GM12878 (cell line): Measurements from ENCODE around the gene SCN10A. TPM values are rescaled to one million over a fixed set of nuclear protein-coding genes. Genes with fewer than 3 reads are reported as not detected.

Source experiments
- ATAC-seq: fragments of 200-7000 bp; cut with Tn5 transposase; 3 replicates; pipeline ENCODE4 v1.9.1; 2020; ENCODE audit warnings: mild to moderate bottlenecking, moderate library complexity
- BruUV-seq: library from RNA; stranded (reverse); fragments of 400-500 nt; replicated peaks from 2 replicates; lab custom pipeline; 2021; lab: Mats Ljungman, UMichigan
- CTCF ChIA-PET: fragments of 300-600 bp; sonication (Branson Sonifier 250); formaldehyde crosslinking; extraction: SDS; loops from one replicate; lab custom pipeline; 2021; ENCODE audit warnings: inconsistent platforms; lab: Yijun Ruan, JAX
- POLR2A ChIA-PET: fragments of 350-600 bp; formaldehyde crosslinking; extraction: SDS; loops from one replicate; lab custom pipeline; 2021; ENCODE audit warnings: inconsistent platforms; lab: Charles Lee
- RAD21 ChIA-PET: fragments of 300-600 bp; sonication (Branson Sonifier 250); formaldehyde crosslinking; loops from one replicate; lab custom pipeline; 2023; ENCODE audit warnings: antibody characterized with exemption; ENCODE audit not compliant: unreplicated experiment; lab: Charles Lee
- SMC1A ChIA-PET: fragments of 300-600 bp; sonication (Branson Sonifier 250); formaldehyde crosslinking; loops from one replicate; lab custom pipeline; 2023; ENCODE audit not compliant: unreplicated experiment, uncharacterized antibody; lab: Charles Lee
- DNase-seq: peaks from one replicate; pipeline ENCODE4 v3.0.0-alpha.2; 2011; ENCODE audit warnings: low read depth, low spot score
- FAIRE-seq: peaks from 3 replicates; lab custom pipeline; 2011; peaks lifted over from hg19 to GRCh38; lab: Jason Lieb, UNC
- H2AFZ ChIP-seq: 2 replicates; pipeline ENCODE4 v1.6.0; 2011; ENCODE audit warnings: low read depth, low read length, control low read depth; ENCODE audit not compliant: control insufficient read depth
- H3K27ac ChIP-seq: 2 replicates; pipeline ENCODE4 v1.5.1; 2011; ENCODE audit warnings: control low read depth; ENCODE audit not compliant: control insufficient read depth, insufficient read depth
- H3K27me3 ChIP-seq, 2 experiments: replicated peaks in 1 of 2; 2 replicates each; pipeline versions ENCODE4 v1.6.0 to v1.6.1; 2011; ENCODE audit warnings: low read length in 1 of 2; ENCODE audit not compliant: control insufficient read depth in 2 of 2, insufficient read depth in 2 of 2
- H3K36me3 ChIP-seq, 2 experiments: 2 replicates each; pipeline ENCODE4 v1.5.1; 2011; ENCODE audit warnings: low read length in 1 of 2; ENCODE audit not compliant: control insufficient read depth in 2 of 2, insufficient read depth in 2 of 2
- H3K4me1 ChIP-seq: 2 replicates; pipeline ENCODE4 v1.6.1; 2011; ENCODE audit warnings: mild to moderate bottlenecking, low read length, moderate library complexity, mixed read lengths; ENCODE audit not compliant: control insufficient read depth, insufficient read depth
- H3K4me2 ChIP-seq: 2 replicates; pipeline ENCODE4 v1.6.0; 2011; ENCODE audit warnings: control low read depth; ENCODE audit not compliant: control insufficient read depth, insufficient read depth
- H3K4me3 ChIP-seq: fragments of 200-600 bp; sonication (generic); 2 replicates; pipeline ENCODE4 v1.5.1; 2016
- H3K79me2 ChIP-seq: 2 replicates; pipeline ENCODE4 v1.6.0; 2011; ENCODE audit warnings: low read length; ENCODE audit not compliant: control insufficient read depth, insufficient read depth
- H3K9ac ChIP-seq: 2 replicates; pipeline ENCODE4 v1.8.0; 2011; ENCODE audit warnings: low read length, control low read depth, mixed read lengths; ENCODE audit not compliant: control insufficient read depth, insufficient read depth
- H3K9me3 ChIP-seq: replicated peaks from 3 replicates; pipeline ENCODE4 v1.5.1; 2011; ENCODE audit warnings: mild to moderate bottlenecking, low read length; ENCODE audit not compliant: control insufficient read depth, insufficient read depth
- H4K20me1 ChIP-seq: 2 replicates; pipeline ENCODE4 v1.6.0; 2011; ENCODE audit not compliant: control insufficient read depth, insufficient read depth
- BCL3 ChIP-seq: IDR thresholded peaks from 2 replicates; pipeline ENCODE4 v1.6.1; 2011; ENCODE audit warnings: borderline replicate concordance, low read depth, mild to moderate bottlenecking, moderate library complexity, low read length; ENCODE audit not compliant: insufficient read depth, poor library complexity, severe bottlenecking
- CHD4 ChIP-seq: fragments of 200-600 bp; sonication (generic); IDR thresholded peaks from 2 replicates; pipeline ENCODE4 v1.6.1; 2016; ENCODE audit warnings: mild to moderate bottlenecking
- EGR1 ChIP-seq, 2 experiments: IDR thresholded peaks; 1 replicate in 1 of 2; 2 replicates in 1 of 2; pipeline ENCODE4 v1.6.1; 2011 to 2012; ENCODE audit warnings: low read depth in 2 of 2, low read length in 2 of 2, borderline replicate concordance in 1 of 2, mild to moderate bottlenecking in 1 of 2, moderate library complexity in 1 of 2
- FOXM1 ChIP-seq: IDR thresholded peaks from 2 replicates; pipeline ENCODE4 v1.6.1; 2012; ENCODE audit warnings: low read depth, mild to moderate bottlenecking, inconsistent platforms, low read length, moderate library complexity
- PRDM15 ChIP-seq: fragments of 450-650 bp; formaldehyde crosslinking; IDR thresholded peaks from 2 replicates; pipeline ENCODE4 v1.4.0; 2020; ENCODE audit warnings: mild to moderate bottlenecking, moderate library complexity
- ZNF217 ChIP-seq: fragments of 450-650 bp; IDR thresholded peaks from 2 replicates; pipeline ENCODE4 v1.6.1; 2017; ENCODE audit warnings: antibody characterized with exemption, mild to moderate bottlenecking
- WGBS: methylation state at CpG from one replicate; pipeline ENCODE4 v1.1.6; 2016; ENCODE audit warnings: low lambda C conversion rate; ENCODE audit not compliant: insufficient replicate concordance, insufficient coverage; ENCODE audit errors: missing lambda C conversion rate; 5-methylcytosine and 5-hydroxymethylcytosine counted together
- in situ Hi-C: fragments of 300-500 bp; cut with MboI; formaldehyde crosslinking; loops from 9 replicates; pipeline ENCODE4 v1.14.3; 2018; ENCODE audit warnings: mixed read lengths
- intact Hi-C: fragments of 100-400 bp; cut with micrococcal nuclease; formaldehyde crosslinking; loops from one replicate; pipeline ENCODE4 v1.14.2; 2022; ENCODE audit not compliant: unreplicated experiment
- polyA plus RNA-seq, 11 experiments: library from polyadenylated mRNA; depleted of rRNA in 4 of 11; unstranded in 6 of 11; stranded (reverse) in 5 of 11; fragments of >200 nt; fragmentation: Nextera tagmentation in 4 of 11; fragmentation: Illumina TruSeq in 1 of 11; extraction: Ambion mirVana in 4 of 11; extraction: Trizol in 1 of 11; gene quantifications; 1 replicate in 1 of 11; 2 replicates in 10 of 11; pipeline versions ENCODE4 v1.2.1 to v1.2.3, GENCODE V29; 2011 to 2016; ENCODE audit warnings: inconsistent platforms in 2 of 11, missing spikeins in 2 of 11, low read depth in 1 of 11
- total RNA-seq, 4 experiments: library from RNA; depleted of rRNA in 3 of 4; stranded (reverse); fragments of >200 nt in 3 of 4; fragmentation: Illumina TruSeq in 1 of 4; extraction: Trizol in 1 of 4; gene quantifications; 2 replicates each; pipeline versions ENCODE4 v1.2.1 to v1.2.3, GENCODE V29; 2013 to 2021

Gene SCN10A
- total and polyA plus RNA-seq, 10 of the 15 experiments (the other 5 are each of a cell fraction or from before 2014, with no cell fraction given) = not detected

DNA sequence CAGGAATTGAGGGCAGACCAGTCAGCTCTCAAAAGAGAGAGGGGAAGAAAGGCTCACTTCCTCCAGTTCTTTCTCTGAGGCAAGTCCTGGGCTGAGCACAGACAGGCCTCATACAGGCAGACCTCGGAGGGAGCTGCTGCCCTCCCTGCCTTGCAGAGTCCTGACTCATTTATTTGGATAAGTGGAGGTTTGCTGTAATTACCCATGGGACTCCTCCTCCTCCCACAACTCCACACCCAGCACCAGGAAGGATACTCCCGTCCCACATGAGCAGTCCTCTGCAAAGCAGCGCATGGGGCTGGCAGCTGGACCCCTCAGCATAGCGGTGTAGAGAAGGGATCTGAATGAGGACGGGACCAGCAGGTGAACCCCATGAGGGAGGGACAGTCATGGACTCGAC, 13.4 kb upstream of the SCN10A start:
- SMC1A ChIA-PET = no interaction called here
- in situ Hi-C loops (no loop called here), intact Hi-C loops (no loop called here)
- Histone ChIP-seq H3K79me2 (no peaks in the 10 kb centered on the region), H3K27ac (no peak overlapping the region), H2AFZ (no peak overlapping the region), H3K4me3 (no peak overlapping the region), H3K36me3 (no peaks in the 10 kb centered on the region), H3K9me3 (no peaks in the 10 kb centered on the region), H3K4me2 (no peak overlapping the region), H3K9ac (no peak overlapping the region), H4K20me1 (no peaks in the 10 kb centered on the region), H3K4me1 (no peaks in the 10 kb centered on the region), H3K27me3 (no peaks in the 10 kb centered on the region; a peak in 2 of 4 replicates)
- no TSS peak for BruUV-seq
- no peak for ATAC-seq
- CTCF ChIA-PET = no interaction called here
- DNase-seq = no peak
- 28% methylated on average over 6 of the region's 6 CpGs for WGBS
- TF ChIP-seq ZNF217 (no peak), PRDM15 (no peak), EGR1 (IDR thresholded peaks at IDR 0.05; ENCODE audit: borderline replicate concordance in 1 of 2, low read depth in 2 of 2, low read length in 2 of 2) (no peak), BCL3 (no peak), CHD4 (no peak), FOXM1 (no peak)
- POLR2A ChIA-PET = no interaction called here
- no peak for FAIRE-seq
- RAD21 ChIA-PET = no interaction called here
